C4-2B (cell line): Measurements from ENCODE around the gene CCNY.

ENCODE experiments used
- H3K27ac ChIP-seq: fragments of 450-650 bp; 2 replicates; pipeline ENCODE4 v1.5.1; 2017
- ZFX ChIP-seq: fragments of 450-650 bp; IDR thresholded peaks from 2 replicates; pipeline ENCODE4 v1.6.1; 2017
- TF ChIP-seq, protein P1 (sequence below): fragments of 450-650 bp; conservative IDR thresholded peaks from 2 replicates; pipeline ENCODE4 v1.5.1; 2017; ENCODE audit warnings: mild to moderate bottlenecking

The CCNY gene

GRCh38 chr10:35336084-35336831 lies at the start of gene CCNY:
Gene CCNY (plus strand): TSS chr10:35336509. CDS start chr10:35337054, 545 bp downstream.
- H3K27ac ChIP-seq: peak within 1 kb of the TSS; percentile 93
- TF ChIP-seq, protein P1, sequence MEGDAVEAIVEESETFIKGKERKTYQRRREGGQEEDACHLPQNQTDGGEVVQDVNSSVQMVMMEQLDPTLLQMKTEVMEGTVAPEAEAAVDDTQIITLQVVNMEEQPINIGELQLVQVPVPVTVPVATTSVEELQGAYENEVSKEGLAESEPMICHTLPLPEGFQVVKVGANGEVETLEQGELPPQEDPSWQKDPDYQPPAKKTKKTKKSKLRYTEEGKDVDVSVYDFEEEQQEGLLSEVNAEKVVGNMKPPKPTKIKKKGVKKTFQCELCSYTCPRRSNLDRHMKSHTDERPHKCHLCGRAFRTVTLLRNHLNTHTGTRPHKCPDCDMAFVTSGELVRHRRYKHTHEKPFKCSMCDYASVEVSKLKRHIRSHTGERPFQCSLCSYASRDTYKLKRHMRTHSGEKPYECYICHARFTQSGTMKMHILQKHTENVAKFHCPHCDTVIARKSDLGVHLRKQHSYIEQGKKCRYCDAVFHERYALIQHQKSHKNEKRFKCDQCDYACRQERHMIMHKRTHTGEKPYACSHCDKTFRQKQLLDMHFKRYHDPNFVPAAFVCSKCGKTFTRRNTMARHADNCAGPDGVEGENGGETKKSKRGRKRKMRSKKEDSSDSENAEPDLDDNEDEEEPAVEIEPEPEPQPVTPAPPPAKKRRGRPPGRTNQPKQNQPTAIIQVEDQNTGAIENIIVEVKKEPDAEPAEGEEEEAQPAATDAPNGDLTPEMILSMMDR: no peak
- TF ChIP-seq ZFX: peak; percentile 97

GRCh38 chr10:35289198-35289597 lies 47.1 kb upstream of the CCNY start:
- TF ChIP-seq, protein P1: no peak
- TF ChIP-seq ZFX: no peak
- H3K27ac ChIP-seq: no peak overlapping the region

GRCh38 chr10:35294506-35294905 lies 41.8 kb upstream of the CCNY start:
- no peak for TF ChIP-seq ZFX
- TF ChIP-seq, protein P1: no peak
- no peak overlapping the region for H3K27ac ChIP-seq

DNA sequence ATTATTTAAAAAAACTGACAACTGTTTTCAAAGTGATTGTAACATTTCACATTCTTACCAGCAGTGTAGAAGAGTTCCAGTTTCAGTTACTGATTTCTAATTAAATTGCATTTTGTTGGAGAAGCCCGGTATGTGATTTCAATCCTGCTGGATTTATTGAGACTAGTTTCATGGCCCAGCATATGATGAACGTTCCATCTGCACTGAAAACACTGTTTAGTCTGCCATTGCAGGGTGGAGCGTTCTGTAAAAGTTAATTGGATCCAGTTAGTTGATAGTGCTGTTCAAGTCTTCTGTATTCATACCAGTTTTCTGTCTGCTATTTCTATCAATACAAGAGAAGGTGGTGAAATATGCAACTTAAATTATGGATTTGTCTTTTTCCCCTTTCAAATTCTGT lies 37.3 kb upstream of the CCNY start:
- TF ChIP-seq, protein P1: no peak
- no peak for TF ChIP-seq ZFX
- H3K27ac ChIP-seq: no peak overlapping the region

GRCh38 chr10:35300063-35300699 lies 36.1 kb upstream of the CCNY start:
- no peak overlapping the region for H3K27ac ChIP-seq
- TF ChIP-seq, protein P1: no peak
- no peak for TF ChIP-seq ZFX

DNA sequence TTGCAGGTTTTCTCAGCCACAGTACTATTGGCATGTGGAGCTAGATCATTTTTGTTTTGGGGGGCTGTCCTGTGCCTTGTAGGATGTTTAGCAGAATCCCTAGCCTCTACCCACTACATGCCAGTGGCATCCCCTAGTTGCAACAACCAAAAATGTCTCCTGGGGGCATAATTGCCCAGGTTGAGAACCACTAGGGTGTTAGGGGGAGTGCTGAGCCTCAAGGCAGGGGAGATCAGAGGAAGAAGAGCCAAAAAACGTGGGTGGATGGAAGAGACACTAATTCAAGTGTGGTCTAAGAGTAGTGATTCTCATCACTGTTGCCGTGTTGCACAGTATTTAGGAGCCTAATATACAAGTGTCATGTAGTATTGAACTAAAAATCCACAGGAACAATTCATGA lies 31.7 kb upstream of the CCNY start:
- H3K27ac ChIP-seq: no peak overlapping the region
- no peak for TF ChIP-seq ZFX

GRCh38 chr10:35306852-35307251 lies 29.5 kb upstream of the CCNY start:
- H3K27ac ChIP-seq: peak overlapping the region; percentile 43
- TF ChIP-seq, protein P1: no peak
- no peak for TF ChIP-seq ZFX
